Measurements from ENCODE around the gene EGFR.

EGFR gene

DNA sequence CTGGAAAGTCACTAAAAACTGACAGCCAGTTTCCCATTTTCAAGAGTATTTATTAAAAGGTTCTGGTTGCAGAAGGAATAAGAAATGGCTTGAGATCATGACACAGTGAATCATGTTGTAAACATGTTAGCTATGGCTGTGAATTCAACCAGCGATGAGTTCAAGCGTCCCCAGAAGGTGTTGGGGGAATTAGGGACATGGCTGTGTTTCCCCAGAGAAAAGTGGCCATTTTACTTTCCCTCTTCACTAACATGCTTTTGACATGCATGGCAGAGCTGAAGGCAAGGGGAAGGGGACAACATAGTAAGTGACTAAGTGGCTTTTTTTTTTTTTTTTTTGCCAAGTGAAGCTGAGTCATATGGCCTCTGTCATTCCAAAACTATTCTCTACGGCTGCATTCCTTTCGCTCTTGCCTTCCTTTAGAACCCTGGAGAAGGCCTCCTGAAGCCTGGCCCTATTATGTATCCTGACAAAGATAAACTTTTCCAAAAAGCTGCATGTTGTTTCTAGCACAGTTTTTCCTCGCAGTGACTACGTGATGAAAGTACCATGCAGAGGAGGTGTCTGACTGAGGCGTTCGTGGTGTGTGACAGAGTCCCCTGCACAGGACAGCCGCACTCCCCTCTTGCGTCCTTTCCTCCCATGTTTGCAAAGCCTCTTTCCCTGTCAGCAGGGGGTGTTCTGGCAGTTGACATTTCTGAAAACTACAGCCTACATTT lies 46.9 kb downstream of the EGFR start:
- DNase-seq, result no peak

DNA sequence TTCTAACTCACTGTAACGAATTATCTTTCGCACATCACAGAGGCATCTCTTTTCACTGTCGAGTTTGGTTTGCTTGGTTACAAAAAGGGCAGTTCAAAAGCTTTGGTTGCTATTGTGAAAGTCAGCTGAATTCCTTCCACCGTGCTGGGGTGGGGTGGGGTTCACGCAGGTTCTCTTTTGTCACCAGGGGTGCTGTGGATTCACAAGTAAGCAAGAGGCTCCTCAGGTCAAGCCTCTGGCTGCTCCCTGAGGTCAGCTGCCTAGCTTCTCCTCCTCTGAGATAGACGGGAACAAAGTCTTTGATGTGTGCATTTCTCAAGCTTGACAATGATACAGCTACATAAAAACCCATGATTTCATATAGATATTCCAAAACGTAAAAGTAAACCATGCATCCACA lies 47.7 kb downstream of the EGFR start:
- no peak for DNase-seq

DNA sequence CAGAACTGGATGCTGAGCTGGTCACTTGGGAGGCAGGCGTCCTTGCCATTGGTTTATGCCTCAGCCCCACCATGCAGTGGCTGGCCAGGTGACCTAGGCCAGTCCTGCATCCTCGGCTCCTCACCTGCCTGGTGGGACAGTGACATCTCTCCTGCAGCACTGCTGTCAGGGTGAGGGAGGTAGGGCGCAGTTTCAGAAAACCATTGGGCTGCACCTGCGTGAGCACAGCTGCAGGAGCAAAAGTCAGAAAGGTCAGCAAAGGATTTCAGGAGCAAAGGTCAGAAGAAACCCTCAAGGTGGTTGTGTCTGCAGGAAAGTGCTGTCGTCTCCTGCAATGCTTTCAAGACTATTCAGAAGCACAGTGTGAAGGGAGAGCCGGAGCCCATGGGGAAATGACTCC lies 48.1 kb downstream of the EGFR start:
- no peak for DNase-seq

DNA sequence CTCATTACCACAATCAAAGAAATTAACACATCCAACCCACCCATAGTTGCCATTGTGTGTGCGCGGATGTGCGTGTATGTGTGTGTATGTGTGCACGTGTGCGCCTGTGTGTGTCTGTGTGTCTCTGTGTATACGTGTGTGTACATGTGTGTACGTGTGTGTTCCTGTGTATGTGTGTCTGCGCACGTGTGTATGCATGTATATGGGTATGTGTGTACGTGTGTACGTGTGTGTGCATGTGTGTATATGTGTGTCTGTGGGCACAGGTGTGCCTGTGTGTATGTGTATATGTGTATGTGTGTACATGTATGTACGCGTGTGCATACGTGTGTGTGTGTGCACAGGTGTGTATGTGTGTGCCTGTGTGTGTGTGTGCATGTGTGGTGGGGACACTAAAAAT lies 48.9 kb downstream of the EGFR start:
- DNase-seq, result no peak

DNA sequence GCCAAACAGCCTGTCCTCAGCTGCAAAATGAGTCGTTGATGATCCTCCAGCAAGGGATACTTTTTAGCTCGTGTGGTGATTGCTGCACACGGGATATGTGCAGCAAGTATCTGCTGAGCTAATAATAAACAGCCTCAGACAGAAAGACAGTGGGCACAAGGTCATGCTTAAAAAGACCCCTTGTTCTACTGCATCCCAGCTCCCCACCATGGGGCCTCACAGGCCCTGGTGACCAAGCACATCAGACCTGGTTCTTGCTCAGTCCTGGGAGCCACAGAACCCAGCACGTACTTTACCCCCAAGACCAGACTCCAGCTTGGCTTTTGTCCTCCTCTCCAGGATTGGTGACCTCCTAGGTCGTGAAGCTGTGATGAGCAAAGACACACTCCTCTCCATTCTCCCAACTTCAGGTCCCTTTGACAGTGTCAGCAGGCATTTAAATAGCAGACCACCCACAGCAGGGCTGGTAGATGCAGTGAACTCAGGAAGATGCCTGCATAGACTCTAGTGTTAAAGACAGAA lies 50.5 kb downstream of the EGFR start:
- DNase-seq, result no peak

DNA sequence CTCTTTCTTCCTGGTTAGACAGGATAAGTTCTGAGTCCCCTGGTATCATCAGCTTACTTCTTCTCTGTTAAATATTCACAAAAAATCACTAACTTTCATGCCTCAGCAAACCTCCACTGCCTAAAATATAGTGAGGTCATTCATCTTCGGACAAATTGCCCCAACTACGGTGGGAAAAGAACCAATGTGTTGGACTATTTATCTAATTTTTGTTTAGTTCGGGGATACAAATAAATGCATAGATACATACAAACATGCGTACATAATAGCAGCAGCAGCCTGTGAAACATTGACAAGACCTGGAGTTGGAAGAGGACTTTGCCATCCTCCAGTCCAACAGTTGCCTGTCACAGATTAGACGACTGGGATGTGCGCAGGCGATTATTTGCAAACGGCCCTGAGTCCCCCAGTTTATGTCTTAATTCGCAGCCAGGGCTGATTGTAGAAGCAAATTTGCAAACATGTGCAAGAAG lies 51.5 kb downstream of the EGFR start:
- DNase-seq, result no peak

DNA sequence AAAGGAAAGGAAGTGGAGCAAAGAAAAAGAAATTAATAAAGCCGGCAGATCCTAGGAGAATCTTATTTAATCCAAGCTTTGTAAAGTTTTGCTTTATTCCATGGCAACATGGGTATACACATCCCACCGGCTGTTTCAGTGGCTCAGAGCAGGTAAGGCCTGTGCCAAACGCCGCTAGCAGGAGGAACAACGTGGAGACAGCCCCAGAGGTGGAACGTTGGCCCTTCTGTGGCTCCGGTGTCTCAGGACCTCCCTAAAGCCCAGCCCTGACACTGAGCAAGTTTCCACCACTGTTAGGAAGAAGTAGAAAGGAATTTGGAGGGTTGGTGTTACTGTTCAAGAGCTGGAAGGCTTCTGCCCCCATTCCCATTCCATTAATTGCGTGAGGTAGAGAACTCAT lies 52.0 kb downstream of the EGFR start:
- no peak for DNase-seq

DNA sequence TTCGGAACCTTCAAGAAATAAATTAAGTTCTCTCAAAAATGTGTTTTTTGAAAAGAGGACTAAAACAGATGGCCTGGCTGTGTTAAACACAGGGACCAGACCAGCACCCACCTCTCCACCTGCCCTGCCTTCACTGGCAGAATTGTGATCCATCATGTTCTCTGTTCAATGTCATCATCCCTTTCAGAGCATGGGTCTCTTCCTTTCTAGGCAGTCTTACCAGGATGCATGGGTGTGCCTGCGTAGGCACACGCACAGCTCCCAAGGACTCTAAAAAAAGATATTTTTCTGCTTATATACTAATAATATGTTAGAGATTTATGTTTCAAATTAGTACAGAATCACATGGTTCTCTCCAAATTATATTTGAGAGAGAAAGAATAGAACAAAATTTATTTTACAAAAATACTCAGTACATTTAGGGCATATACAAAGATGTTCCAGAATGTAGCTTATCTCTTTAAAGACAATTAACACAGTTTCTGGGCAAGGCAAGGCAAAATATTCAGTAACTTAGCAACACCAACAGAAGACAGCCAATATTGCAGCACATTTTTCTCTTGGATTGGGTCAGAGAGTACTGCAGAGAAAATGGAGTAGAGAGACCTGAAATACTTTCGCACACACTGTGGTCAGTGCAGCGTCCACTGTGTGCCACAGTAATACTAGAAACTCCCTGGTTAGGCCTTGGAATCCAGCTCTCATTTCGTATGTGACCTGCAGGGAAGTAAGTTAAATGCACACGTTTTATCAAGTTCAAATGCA lies 52.8 kb downstream of the EGFR start:
- no peak for DNase-seq

DNA sequence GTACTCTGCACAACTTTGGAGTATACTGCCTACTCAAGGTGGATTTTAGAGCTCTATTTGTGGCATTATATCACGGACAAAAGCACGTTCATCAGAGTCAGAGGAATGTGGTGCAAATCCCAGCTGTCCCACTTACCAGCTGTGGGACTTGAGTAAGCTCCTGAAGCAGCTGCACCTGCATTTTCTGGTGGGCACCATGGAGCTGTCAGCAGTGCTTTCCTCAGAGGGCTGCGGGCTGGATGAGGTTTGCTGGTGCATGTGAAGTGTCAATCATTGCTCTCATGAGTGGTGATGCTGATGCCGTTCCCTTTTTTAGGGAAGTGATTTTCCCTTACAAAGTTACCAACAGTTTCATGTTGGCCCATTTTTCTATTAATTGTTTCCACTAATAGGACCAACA lies 53.4 kb downstream of the EGFR start:
- DNase-seq, result no peak

DNA sequence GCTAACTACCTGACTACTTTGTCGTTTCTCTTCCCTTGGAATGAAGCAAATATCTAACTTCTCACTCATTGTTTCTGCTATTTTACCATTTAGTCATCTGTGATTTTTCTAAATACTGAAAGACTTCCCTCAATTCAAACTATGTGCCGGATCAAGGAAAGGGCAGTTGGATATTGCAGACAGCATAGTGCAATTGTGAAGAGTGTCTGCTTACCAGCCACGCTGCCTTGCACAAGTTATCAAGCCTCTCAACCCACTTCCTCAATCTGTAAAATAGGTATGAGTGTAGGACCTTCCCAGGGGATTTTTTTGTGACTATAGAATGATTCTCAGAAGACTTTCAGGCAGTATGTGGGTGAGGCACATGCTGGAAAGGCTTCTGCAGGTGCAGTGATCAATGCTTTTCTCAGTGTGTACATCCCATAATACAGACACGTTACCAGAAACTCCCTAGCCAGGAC lies 54.3 kb downstream of the EGFR start:
- DNase-seq, result no peak

DNA sequence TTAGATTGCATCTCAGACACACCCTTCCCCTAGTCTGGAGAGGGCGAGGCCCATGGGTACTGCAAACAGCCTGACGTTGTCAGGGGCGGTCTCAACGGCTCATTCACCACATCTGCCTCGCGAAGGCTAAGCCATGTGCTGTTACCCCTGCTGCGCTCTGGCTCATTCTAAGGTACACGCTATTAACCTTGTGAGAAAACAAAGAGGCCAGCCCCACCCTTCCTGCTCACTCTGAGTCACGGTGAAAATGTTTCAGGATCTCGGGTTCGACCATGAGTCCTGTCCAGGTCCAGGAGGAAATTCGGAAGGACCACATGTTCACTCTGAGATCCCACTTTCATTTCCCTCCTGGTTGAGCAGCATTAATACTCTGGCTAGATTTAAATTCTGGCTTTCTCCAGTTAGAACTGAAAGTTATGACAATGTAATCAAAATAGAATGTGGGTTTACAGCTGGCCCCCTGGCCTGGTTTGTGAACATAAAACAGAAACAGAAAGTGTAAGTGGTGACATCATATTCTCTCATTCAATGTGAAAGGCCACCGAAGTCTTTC lies 55.2 kb downstream of the EGFR start:
- no peak for DNase-seq

DNA sequence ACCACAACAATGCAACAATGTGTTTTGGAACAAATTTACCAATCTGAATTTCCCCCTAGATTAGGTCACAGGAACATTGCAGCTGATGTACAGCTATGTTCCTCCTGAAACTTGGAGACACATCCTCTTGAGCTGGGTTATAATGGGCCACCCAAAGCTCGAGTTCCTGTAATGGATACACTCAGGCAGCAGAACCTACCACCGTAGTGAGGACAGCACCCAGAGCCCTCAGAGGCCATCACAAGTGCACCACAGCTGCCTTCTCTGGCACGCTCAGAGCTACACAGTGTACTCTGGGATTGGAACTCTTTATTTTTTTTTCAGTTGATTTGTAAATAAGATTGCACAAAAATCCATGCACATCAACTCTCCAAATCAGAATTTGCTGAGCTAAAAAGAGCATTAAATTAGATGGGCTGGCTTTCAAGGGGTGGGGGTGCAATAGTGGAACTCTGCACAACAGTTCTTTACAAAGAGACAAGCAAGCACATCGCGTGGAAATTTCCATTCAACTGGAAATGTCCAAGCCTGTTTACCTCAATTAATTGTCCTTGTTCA lies 56.7 kb downstream of the EGFR start:
- DNase-seq, result no peak

DNA sequence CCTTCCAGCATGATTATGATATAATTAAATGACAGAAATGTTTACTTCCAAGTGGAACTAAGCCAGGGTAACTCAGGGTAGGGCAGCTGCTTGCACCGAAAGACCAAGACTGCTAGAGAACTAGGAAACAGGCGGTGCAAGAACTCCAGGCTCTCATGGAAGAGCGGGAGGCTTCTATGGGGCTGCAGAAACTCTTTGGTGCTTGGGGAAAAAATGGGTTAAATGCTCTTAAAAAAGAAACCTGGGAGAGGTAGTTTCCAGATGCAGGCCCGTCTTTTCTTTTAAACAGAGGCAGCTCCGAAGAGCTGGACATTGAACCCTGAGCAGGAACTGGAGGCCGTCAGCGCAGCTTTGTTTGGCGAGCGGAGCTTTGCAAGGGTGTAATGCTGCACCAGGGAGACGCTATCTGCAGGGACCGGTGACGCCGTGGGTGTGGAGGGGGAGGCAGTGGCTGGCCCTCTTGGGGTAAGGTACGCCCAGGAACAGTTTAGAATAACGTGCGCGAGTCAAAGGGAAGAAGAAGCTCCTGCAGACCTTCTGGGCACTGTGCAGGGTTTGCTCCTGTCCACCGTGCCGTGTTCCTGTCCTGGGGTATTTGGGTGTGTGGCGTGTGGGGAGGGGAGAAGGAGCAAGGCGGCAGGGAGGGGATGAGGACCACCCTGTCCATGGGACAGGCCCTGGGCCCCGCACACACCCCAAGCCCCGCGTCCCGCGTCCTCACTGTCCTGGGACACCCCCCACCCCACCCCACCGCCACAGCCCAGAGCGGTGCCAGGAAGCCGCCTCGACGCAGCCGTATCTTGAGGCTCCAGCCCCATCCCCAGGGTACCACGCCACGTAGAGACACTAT lies 59.0 kb downstream of the EGFR start:
- no peak for DNase-seq

DNA sequence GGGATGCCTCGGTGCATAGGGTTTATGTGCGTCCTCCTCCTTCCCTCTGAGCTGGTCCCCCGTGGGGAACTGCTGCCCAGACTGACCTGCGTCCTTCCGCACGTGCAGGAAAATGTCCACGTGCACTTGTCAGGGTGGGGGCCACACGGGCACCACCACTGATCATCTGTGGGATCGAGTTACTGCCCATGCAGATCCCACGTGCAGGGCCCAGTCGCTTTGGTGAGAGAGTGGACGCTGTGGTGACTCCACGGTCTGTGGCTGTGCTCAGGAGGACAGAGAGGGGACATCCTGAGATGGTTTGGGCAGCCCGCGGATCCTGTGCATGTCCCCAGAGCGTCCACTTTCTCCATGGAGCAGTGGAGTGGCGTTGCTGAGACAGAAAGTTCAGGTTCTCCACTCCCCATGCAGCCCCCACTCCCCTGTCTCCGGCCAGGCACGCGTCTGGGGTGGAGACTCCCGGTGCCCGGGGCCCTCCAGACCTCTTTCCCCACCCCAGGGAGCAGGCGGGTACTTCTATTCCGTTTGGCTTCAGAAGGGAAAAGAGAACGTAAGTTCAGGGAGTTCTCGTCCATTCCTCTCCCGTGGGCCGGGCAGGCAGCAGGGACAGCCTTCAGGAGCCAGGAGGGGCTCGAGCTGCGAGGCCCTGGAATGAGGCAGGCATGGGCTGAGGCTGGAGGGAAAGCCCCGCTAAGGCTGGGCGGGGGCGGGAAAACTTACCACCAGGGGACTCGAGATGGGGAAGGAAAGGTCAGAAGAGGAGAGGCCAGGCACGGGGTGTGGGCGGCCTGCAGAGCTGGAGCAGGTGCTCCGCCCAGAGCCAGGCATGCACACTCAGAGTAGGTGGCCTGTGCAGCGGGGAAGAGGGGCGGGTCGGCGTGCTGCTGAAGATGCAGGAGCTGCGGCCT lies 59.9 kb downstream of the EGFR start:
- no peak for DNase-seq

DNA sequence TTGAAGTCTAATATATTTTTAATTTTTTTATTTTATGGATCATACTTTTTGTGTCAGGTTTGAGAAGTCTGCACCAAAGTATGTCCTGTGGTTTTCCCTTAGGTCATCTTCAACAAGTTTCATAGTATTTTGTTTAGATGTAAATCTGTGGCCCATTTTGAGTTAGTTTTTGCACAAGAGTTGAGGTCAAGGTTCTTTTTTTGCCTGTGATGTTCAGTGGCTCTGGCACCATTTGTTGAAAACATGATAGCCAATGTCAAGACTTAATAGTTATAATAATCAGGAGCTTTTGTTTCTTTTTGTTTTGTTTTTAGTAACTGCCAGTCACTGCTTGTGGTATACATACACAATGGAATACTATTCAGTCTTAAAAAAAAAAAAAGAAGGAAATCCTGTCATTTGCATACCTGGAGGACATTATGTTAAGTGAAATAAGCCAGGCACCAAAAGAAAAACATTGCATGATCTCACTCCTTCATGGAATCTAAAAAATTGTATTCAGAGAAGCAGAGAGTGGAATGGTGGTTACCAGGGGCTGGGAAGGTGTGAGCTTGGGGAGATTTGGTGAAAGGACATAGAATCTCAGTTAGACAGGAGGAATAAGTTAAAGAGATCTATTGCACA lies 61.3 kb downstream of the EGFR start:
- no peak for DNase-seq

DNA sequence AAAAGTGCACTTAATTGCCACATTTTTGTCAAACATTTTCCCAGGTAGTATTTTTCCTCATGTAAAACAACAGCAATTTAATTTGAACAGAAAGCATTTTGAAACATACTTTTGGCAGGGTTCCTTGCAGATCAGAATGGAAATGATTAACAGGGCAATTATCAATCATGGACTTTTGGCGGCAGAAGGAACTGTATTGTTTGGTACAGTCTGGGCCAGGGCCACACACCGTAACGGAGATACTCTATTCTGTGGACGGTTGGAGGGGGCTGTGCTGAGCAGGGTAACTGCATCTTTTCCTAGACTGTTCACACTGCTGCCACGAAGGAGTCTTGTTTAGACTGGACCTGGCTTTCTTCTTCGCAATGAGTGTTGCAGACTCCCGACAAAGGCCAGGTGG lies 62.3 kb downstream of the EGFR start:
- no peak for DNase-seq

DNA sequence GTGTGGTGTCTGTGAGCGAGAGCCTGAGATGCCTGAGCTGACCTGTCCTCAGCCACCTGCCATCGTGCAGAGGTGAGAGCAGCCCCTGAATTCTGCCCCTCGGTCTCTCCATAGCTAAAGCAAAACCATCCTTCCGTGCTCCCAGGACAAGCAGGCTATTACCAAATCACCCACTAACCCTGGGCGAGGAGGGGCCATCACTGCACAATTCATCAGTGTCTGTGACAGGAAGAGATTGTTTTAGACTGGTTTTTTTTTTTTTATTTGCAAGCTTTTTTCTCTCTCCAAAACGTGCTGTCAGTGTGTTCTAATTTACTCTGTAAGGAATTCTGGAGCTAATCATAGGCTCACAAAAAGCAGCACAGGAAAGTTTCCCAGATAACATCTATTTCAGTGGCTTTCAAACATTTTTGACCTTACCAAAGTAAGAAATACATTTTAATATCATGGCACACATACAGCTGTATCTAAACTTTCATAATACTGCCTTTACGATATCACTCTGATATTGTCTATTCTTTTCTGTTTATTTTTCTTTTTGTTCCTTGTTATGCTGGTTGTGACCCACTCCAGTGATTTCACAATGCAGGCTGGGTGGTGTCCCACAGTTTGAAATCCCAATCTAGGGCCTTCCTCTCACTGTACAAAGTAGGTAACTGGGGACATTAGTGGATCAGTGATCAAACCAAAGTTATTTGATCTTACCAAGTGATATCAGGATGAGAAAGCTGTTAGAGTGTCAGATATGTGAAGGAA lies 62.8 kb downstream of the EGFR start:
- no peak for DNase-seq

DNA sequence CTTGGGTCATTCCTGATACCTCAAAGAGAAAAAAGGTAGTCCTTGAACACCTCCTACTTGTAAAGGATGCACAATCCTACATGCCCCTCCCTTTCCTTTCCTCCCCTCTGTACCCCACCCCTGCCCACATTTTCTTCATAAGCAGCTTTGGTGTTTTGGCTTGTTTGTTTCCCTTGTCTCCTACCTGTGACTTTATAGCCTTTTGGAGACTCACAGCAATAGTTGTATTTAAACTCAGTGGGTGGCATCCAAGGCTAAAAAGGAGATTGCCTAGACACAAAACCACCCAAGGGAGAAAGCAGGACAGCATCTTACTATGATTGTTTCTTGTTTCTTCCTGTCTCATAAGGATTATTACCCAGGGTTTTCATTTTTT lies 63.4 kb downstream of the EGFR start:
- no peak for DNase-seq

DNA sequence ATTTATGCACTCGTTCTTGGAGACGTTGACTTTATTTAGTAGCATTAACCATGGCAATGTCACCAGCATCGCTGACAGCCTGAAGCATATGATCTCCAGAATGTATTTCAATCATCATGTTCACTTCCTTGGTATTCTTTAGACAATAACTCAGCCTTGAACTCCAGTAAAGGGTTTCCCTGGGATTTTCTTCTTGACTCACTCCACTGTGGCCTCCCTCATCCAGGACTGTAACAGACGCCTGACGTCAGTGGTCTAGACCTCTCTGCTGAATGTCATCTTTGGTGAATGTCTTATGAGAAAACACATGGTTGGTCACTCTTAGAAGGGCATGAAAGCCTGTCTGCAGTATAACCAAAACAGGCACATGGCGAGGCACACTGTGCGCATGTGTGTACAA lies 64.4 kb downstream of the EGFR start:
- DNase-seq, result no peak

DNA sequence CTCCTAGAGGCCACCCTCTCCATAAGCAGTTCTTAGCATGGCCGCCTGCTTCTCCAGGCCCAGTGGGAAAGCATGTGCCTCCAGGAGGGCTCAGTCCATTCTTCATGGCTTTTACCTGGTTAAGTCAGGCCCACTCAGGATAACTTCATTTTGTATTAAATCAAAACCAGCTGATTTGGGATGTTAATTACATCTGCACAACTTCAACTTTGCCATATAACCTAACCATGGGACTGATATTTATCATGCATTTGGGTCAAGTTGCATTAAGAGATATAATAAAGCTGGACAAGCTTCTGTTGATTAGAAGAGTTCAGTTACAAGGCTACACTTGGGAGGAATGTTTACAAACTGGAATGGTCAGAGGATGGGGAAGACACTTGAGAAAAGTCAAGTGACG lies 65.5 kb downstream of the EGFR start:
- DNase-seq, result no peak
